ENCODE data around the gene IL18BP. TPM values are rescaled to one million over a fixed set of nuclear protein-coding genes. Genes with fewer than 3 reads are reported as not detected.

The IL18BP gene
- total RNA-seq, 3 donors from 2014 or later: 7.6 to 14.5 (median 13.7) TPM

- intact Hi-C loops (cut with DNase I, micrococcal nuclease): no loop called here
- no peak for DNase-seq
- Histone ChIP-seq H3K4me3 (peak overlapping the region; percentile 28), H3K9me3 (no peaks in the 10 kb centered on the region), H3K36me3 (ENCODE audit: low read depth) (no peaks in the 10 kb centered on the region), H3K4me1 (ENCODE audit: low read depth) (peaks cover 46% of the 10 kb centered on the region)
- TF ChIP-seq, protein P1, sequence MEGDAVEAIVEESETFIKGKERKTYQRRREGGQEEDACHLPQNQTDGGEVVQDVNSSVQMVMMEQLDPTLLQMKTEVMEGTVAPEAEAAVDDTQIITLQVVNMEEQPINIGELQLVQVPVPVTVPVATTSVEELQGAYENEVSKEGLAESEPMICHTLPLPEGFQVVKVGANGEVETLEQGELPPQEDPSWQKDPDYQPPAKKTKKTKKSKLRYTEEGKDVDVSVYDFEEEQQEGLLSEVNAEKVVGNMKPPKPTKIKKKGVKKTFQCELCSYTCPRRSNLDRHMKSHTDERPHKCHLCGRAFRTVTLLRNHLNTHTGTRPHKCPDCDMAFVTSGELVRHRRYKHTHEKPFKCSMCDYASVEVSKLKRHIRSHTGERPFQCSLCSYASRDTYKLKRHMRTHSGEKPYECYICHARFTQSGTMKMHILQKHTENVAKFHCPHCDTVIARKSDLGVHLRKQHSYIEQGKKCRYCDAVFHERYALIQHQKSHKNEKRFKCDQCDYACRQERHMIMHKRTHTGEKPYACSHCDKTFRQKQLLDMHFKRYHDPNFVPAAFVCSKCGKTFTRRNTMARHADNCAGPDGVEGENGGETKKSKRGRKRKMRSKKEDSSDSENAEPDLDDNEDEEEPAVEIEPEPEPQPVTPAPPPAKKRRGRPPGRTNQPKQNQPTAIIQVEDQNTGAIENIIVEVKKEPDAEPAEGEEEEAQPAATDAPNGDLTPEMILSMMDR (IDR thresholded peaks at IDR 0.05): no peak
- no peak for ATAC-seq
Observed at GRCh38 chr11:72042064-72042745, 43.5 kb downstream of the IL18BP start.

DNA sequence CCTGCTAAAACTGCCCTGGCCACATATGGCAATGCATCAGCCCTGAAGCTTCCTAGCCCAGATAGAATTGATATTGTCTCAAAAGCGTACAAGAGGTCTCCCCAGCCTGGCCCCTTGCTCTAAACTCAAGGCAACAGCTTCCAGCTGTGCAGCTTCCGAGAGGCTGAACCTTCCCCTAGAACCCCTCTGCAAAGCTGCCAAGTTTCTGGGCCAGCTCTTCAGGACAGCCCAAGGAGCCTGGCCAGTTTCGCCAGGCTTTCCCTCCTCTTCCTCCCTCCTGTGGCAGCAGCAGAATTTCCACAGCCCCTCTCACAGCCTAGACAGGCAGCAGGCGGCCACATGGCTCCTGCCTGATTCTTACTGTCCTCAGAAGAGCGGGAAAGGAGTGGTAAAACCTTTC lies 47.1 kb downstream of the IL18BP start:
- Histone ChIP-seq H3K9me3 (no peaks in the 10 kb centered on the region), H3K36me3 (ENCODE audit: low read depth) (no peaks in the 10 kb centered on the region), H3K4me1 (ENCODE audit: low read depth) (peaks cover 22% of the 10 kb centered on the region), H3K4me3 (no peak overlapping the region)
- TF ChIP-seq, protein P1 (IDR thresholded peaks at IDR 0.05): no peak
- ATAC-seq (no peak), DNase-seq (no peak)
- intact Hi-C loops (cut with DNase I, micrococcal nuclease): no loop called here

GRCh38 chr11:72048766-72049460 lies 50.2 kb downstream of the IL18BP start:
- DNase-seq (no peak), ATAC-seq (no peak)
- intact Hi-C loops (cut with DNase I, micrococcal nuclease): no loop called here
- Histone ChIP-seq H3K4me1 (ENCODE audit: low read depth) (peaks cover 3% of the 10 kb centered on the region), H3K9me3 (no peaks in the 10 kb centered on the region), H3K4me3 (no peak overlapping the region), H3K36me3 (ENCODE audit: low read depth) (no peaks in the 10 kb centered on the region)
- TF ChIP-seq, protein P1 (IDR thresholded peaks at IDR 0.05): no peak

Other genes starting within 250 kb of the IL18BP start
- not detected for gene DEFB108B, start 165.7 kb upstream of the IL18BP start, total RNA-seq
- gene DEFB131B, start 120.5 kb upstream of the IL18BP start, total RNA-seq: not detected
- gene XNDC1N, start 70.3 kb upstream of the IL18BP start, total RNA-seq: 10 to 100 TPM; 11.7 to 18.0 (median 12.7) TPM
- 10 to 100 TPM; 37.0 to 41.0 (median 37.4) TPM for gene RNF121, start 69.9 kb upstream of the IL18BP start, total RNA-seq
- 100 to 1,000 TPM; 173 to 301 (median 248) TPM for gene NUMA1, start 81.6 kb downstream of the IL18BP start, total RNA-seq
- gene LRRC51, start 81.9 kb downstream of the IL18BP start, total RNA-seq: 1 to 10 TPM; 7.5 to 9.4 (median 9.4) TPM
- gene LAMTOR1, start 104.4 kb downstream of the IL18BP start, total RNA-seq: 100 to 1,000 TPM in 2 of 3 donors, 10 to 100 TPM in 1; 82.0 to 114 (median 107) TPM
- under 1 TPM in 1 of 3 donors, not detected in 2; 0.39 TPM for gene TOMT, start 107.0 kb downstream of the IL18BP start, total RNA-seq
- 10 to 100 TPM; 37.9 to 52.1 (median 39.0) TPM for gene ANAPC15, start 113.8 kb downstream of the IL18BP start, total RNA-seq
- not detected for gene FOLR3, start 136.8 kb downstream of the IL18BP start, total RNA-seq
- not detected for gene FOLR1, start 193.2 kb downstream of the IL18BP start, total RNA-seq
- gene FOLR2, start 217.9 kb downstream of the IL18BP start, total RNA-seq: 10 to 100 TPM in 2 of 3 donors, 1 to 10 TPM in 1; 3.2 to 29.4 (median 13.8) TPM
- gene INPPL1, start 225.9 kb downstream of the IL18BP start, total RNA-seq: 100 to 1,000 TPM; 122 to 205 (median 151) TPM
- gene PHOX2A, start 245.3 kb downstream of the IL18BP start, total RNA-seq: 1 to 10 TPM in 1 of 3 donors, under 1 TPM in 2; 0.55 to 2.6 (median 0.60) TPM